GM18909 (cell line): Measurements from ENCODE around the gene ZNF507.
"Not testable (repeated sequence)": the region's sequence is repeated elsewhere in the genome, so short reads cannot be mapped to it uniquely, and the experiment has no call there.

Source experiments
- ATAC-seq: cut with Tn5 transposase; IDR thresholded peaks from one replicate; pipeline ENCODE4 v1.9.1; 2021; ENCODE audit warnings: mild to moderate bottlenecking; ENCODE audit not compliant: unreplicated experiment, poor library complexity

Gene ZNF507

GRCh38 chr19:32405431-32406160, 60.2 kb downstream of the ZNF507 start, which contains the start of gene DPY19L3:
Gene DPY19L3 (plus strand): TSS chr19:32405770. CDS start chr19:32408254, 2,484 bp downstream.
- ATAC-seq: peak; percentile 94

DNA sequence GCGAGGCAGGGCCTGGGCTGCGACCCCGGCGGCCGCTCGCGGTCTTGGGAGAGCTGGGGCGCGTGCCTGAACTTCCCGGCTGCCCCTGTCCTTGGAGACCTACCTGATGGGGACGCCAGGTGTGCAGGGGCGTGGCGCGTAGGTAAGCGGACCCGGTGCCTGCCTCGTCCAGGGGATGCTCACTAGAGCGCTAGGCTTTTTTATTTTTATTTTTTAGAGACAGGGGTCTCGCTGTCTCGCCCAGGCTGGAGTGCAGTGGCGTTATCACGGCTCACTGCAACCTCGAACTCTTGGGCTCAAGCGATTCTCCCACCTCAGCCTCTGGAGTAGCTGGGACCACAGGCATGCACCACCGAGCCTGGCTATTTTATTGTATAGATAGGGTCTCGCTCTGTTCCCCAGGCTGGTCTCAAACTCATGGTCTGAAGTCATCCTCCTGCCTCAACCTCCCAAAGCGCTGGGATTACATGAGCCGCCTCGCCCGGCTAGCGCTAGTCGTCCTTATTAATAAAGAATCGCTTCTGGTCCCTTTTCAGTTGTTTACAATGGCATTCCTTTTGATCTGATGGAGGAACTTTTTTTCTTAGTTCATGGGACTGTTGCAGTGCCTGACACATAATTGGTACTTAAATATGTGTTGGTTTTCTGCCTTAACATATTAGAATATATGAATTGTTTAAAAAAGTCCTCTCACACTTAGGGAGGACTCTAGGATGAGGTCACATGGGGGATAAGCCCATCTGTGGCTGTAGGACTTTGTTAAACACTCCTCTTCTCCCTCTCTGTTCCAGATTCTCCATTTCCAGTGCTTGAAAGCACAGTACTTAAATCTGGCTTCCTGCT, 61.0 kb downstream of the ZNF507 start:
- ATAC-seq: no peak

- ATAC-seq: no peak
Measured at GRCh38 chr19:32407004-32407992, 61.9 kb downstream of the ZNF507 start.

- ATAC-seq: no peak
Measured at GRCh38 chr19:32415246-32415645, 69.8 kb downstream of the ZNF507 start.

GRCh38 chr19:32415669-32416068, 70.3 kb downstream of the ZNF507 start:
- ATAC-seq: no peak

DNA sequence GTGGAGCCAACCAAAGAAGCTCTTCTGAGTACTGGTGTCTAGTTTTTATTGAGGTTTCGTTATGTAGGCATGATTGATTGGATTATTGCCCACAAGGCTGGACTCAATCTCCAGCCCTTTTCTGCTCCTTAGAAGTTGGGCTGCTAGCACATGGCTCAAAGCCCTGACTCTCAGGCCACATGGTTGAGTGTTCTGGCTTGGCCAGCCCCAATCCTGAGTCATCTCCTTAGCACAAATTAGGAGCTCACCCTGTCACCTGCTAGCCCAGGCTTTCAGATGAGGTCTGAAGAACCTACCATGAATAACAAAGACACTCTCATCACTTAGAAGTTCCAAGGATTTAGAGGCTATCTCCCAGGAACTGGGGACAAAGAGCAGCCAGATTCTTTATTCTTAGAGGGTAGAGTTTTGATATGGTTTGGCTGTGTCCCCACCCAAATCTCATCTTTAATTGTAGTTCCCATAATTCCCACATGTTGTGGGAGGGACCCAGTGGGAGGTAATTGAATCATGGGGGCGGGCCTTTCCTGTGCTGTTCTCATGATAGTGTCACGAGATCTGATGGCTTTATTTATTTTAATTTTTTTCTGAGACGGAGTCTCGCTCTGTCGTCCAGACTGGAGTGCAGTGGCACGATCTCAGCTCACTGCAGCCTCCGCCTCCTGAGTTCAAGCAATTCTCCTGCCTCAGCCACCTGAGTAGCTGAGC, 71.5 kb downstream of the ZNF507 start:
- no peak for ATAC-seq

- ATAC-seq: no peak
Measured at GRCh38 chr19:32418155-32418554, 72.7 kb downstream of the ZNF507 start.

DNA sequence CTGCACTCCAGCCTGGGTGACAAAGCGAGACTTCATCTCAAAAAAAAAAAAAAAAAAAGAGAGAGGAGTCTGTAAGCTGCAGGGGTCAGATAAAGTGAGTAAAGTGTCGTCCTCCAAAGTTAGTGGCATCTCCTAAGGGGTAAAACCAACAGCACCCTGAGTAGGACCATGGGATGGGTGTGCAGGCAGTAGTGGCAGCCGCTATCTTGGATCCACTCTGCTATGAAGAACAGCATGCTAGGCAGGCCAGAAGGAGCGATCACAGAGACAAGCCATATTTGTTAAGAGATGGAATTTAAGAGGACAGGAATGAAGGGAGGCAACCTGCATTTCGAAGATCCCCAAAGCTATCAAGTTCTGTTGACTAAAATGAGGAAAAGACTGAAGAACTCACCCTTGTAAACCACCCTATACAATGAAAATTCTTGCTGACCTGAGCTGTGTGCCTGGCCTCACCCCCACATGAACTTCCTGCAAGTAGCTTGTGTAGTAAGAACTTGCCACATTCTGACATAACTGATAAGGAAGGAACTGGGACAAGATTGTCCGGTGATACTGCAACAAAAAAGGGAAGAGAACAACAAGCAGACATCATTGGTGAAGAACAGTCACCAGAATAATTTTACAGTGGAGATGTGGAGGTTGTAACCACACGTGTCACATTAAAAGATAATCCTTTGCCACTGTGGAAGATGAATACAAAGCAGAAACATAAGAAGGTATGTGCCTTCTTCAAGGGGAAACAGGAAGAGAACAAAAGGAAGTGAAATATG, 76.4 kb downstream of the ZNF507 start:
- ATAC-seq: no peak

- no peak for ATAC-seq
Measured at GRCh38 chr19:32422435-32422834, 77.0 kb downstream of the ZNF507 start.

DNA sequence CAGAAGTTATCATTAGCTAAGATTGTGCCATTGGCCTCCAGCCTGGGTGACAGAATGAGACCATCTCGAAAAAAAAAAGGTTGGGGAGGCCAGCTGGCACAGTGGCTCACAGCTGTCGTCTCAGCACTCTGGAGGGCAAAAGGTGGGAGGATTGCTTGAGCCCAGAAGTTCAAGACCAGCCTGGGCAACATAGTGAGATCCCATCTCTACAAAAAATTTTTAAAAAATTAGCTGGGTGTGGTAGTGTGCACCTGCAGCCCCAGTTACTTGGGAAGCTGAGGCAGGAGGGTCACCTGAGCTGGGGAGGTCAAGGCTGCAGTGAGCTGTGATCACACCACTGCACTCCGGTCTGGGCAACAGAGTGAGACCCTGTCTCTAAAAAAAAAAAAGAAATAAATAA, 78.5 kb downstream of the ZNF507 start:
- not testable (repeated sequence) for ATAC-seq

DNA sequence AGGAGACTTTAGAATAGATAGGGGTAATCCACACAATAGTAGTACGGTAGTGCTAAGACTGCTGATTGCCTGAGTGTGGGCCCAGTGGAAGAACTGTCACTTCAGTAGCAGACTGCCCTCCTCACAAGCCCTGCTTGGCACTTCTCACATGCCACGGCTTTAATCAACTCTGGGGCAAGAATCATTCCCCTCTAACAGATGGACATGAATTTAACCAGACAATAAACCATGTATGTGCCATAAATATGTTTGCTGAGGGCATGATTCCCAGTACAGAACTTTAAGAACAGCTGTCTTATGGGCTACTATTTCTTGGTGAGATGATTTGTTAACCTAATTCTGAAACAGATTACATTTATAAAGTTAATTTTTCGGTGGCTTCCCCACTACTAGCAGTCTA, 82.1 kb downstream of the ZNF507 start:
- ATAC-seq: no peak

GRCh38 chr19:32436692-32437091, 91.3 kb downstream of the ZNF507 start:
- no peak for ATAC-seq

DNA sequence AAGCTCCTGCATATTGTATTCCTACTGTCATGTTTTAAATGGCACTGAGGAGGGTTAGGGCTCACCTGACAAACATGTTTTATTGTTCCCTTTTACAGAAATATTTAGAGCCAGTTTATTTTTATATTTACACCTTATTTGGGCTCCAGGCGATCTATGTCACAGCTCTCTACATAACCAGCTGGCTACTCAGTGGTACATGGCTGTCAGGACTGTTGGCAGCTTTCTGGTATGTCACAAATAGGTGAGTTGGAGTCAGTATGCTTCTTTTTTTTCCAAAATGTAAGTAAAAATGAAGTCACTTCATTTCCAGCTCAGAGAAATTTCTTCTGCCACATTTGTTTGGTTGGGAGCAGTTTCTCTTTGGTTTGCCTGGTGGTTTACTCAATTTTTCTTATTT, 91.7 kb downstream of the ZNF507 start:
- ATAC-seq: no peak
